Measurements from ENCODE around the gene CCDC9.

The CCDC9 gene

GRCh38 chr19:47229676-47230053 is 26.7 kb upstream of the CCDC9 start:
- H2AFZ ChIP-seq (ENCODE audit: low read depth, low read length): no peak overlapping the region; the same call in 1 of the 2 replicates
- TF ChIP-seq CTCF (IDR thresholded peaks at IDR 0.05; ENCODE audit: borderline replicate concordance, extremely low read depth, low read length, poor library complexity, severe bottlenecking) (no peak), EZH2 (IDR thresholded peaks at IDR 0.05; ENCODE audit: borderline replicate concordance, low read depth, low read length, severe bottlenecking) (no peak)
- peak overlapping the region; percentile 10 to 72; a peak in 3 of 4 replicates for H3K4me3 ChIP-seq (ENCODE audit: low read depth in 1 of 2, low read length in 2 of 2)
- peaks cover 68% of the 10 kb centered on the region for H3K4me1 ChIP-seq (ENCODE audit: insufficient read depth, low read length)
- ATAC-seq (ENCODE audit: insufficient read depth, low read depth) (no peak), DNase-seq (peak; percentile 32)
- peak overlapping the region; percentile 73 for H3K9ac ChIP-seq (ENCODE audit: low read depth, low read length)
- no peaks in the 10 kb centered on the region for H3K9me3 ChIP-seq (ENCODE audit: insufficient read depth, low read length, severe bottlenecking)
- H3K79me2 ChIP-seq (ENCODE audit: insufficient read depth, low read length): no peaks in the 10 kb centered on the region
- H4K20me1 ChIP-seq (ENCODE audit: insufficient read depth, low read length): peaks cover 32% of the 10 kb centered on the region
- H3K27me3 ChIP-seq (ENCODE audit: insufficient read depth, low read length, poor library complexity): no peaks in the 10 kb centered on the region
- peak overlapping the region; percentile 92 for H3K4me2 ChIP-seq (ENCODE audit: insufficient read depth, low read length)
- no peaks in the 10 kb centered on the region for H3K36me3 ChIP-seq (ENCODE audit: insufficient read depth, low read length)
- peak overlapping the region; percentile 54 for H3K27ac ChIP-seq (ENCODE audit: low read length)

GRCh38 chr19:47230054-47230920 is 26.0 kb upstream of the CCDC9 start:
- TF ChIP-seq CTCF (IDR thresholded peaks at IDR 0.05; ENCODE audit: borderline replicate concordance, extremely low read depth, low read length, poor library complexity, severe bottlenecking) (peak; percentile 80), EZH2 (IDR thresholded peaks at IDR 0.05; ENCODE audit: borderline replicate concordance, low read depth, low read length, severe bottlenecking) (no peak)
- Histone ChIP-seq H3K36me3 (ENCODE audit: insufficient read depth, low read length) (no peaks in the 10 kb centered on the region), H3K27me3 (ENCODE audit: insufficient read depth, low read length, poor library complexity) (no peaks in the 10 kb centered on the region), H3K4me3 (ENCODE audit: low read depth in 1 of 2, low read length in 2 of 2) (peak overlapping the region; percentile 52 to 72), H3K27ac (ENCODE audit: low read length) (peak overlapping the region; percentile 70), H4K20me1 (ENCODE audit: insufficient read depth, low read length) (peaks cover 32% of the 10 kb centered on the region), H3K79me2 (ENCODE audit: insufficient read depth, low read length) (no peaks in the 10 kb centered on the region), H3K4me1 (ENCODE audit: insufficient read depth, low read length) (peaks cover 65% of the 10 kb centered on the region), H2AFZ (ENCODE audit: low read depth, low read length) (peak overlapping the region; percentile 65), H3K4me2 (ENCODE audit: insufficient read depth, low read length) (peak overlapping the region; percentile 92), H3K9me3 (ENCODE audit: insufficient read depth, low read length, severe bottlenecking) (no peaks in the 10 kb centered on the region), H3K9ac (ENCODE audit: low read depth, low read length) (peak overlapping the region; percentile 73)
- DNase-seq: peak; percentile 81
- ATAC-seq (ENCODE audit: insufficient read depth, low read depth): peak; percentile 14

- peaks cover 59% of the 10 kb centered on the region for H3K4me1 ChIP-seq (ENCODE audit: insufficient read depth, low read length)
These were observed 25.5 kb upstream of the CCDC9 start, which contains the start of gene BBC3 for GRCh38 chr19:47230921-47231214. BBC3 (minus strand) TSS chr19:47231199; CDS start chr19:47228431, 2,768 bp downstream.

More at GRCh38 chr19:47230921-47231214, 25.5 kb upstream of the CCDC9 start, which contains the start of gene BBC3:
- Histone ChIP-seq H3K4me3 (ENCODE audit: low read depth in 1 of 2, low read length in 2 of 2) (peak within 1 kb of the TSS; percentile 52 to 72), H3K9ac (ENCODE audit: low read depth, low read length) (peak within 1 kb of the TSS; percentile 73), H3K27me3 (ENCODE audit: insufficient read depth, low read length, poor library complexity) (no peaks in the 10 kb centered on the region), H2AFZ (ENCODE audit: low read depth, low read length) (peak within 1 kb of the TSS; percentile 65), H4K20me1 (ENCODE audit: insufficient read depth, low read length) (peaks cover 32% of the 10 kb centered on the region), H3K36me3 (ENCODE audit: insufficient read depth, low read length) (no peaks in the 10 kb centered on the region), H3K4me2 (ENCODE audit: insufficient read depth, low read length) (peak within 1 kb of the TSS; percentile 92), H3K27ac (ENCODE audit: low read length) (peak within 1 kb of the TSS; percentile 70), H3K79me2 (ENCODE audit: insufficient read depth, low read length) (no peaks in the 10 kb centered on the region), H3K9me3 (ENCODE audit: insufficient read depth, low read length, severe bottlenecking) (no peaks in the 10 kb centered on the region)
- DNase-seq: no peak
- ATAC-seq (ENCODE audit: insufficient read depth, low read depth): peak; percentile 22
- TF ChIP-seq EZH2 (IDR thresholded peaks at IDR 0.05; ENCODE audit: borderline replicate concordance, low read depth, low read length, severe bottlenecking): no peak

Data from DND-41 (cell line).